Measurements from ENCODE around the gene ATP9B. TPM values are rescaled to one million over a fixed set of nuclear protein-coding genes. Genes with fewer than 3 reads are reported as not detected.

The ATP9B gene
- total RNA-seq, 1 experiment from 2014 or later, result 8.6 TPM

GRCh38 chr18:79208906-79209305 lies 139.7 kb downstream of the ATP9B start:
- H3K4me3 ChIP-seq, result no peak overlapping the region
- POLR2A ChIA-PET (ENCODE audit: unreplicated experiment), result no interaction called here
- intact Hi-C loops (cut with micrococcal nuclease; ENCODE audit: unreplicated experiment), result no loop called here
- H3K9me3 ChIP-seq (ENCODE audit: insufficient read depth, low read depth), result no peaks in the 10 kb centered on the region
- no peak overlapping the region for H3K27ac ChIP-seq
- no TSS peak for BruUV-seq (replicated peaks)
- no peaks in the 10 kb centered on the region for H3K9me2 ChIP-seq (ENCODE audit: insufficient read depth)
- DNase-seq, result no peak
- no peaks in the 10 kb centered on the region for H3K79me2 ChIP-seq (ENCODE audit: low read depth)
- no peak overlapping the region for H2AFZ ChIP-seq
- no peak overlapping the region for H3K4me2 ChIP-seq
- no peaks in the 10 kb centered on the region for H3K27me3 ChIP-seq (ENCODE audit: insufficient read depth, low read depth)
- no peaks in the 10 kb centered on the region for H4K20me1 ChIP-seq (ENCODE audit: insufficient read depth)
- peaks cover 7% of the 10 kb centered on the region; the same call in 1 of the 2 replicates for H3K4me1 ChIP-seq (replicated peaks; ENCODE audit: insufficient read depth)
- H3F3A ChIP-seq (ENCODE audit: insufficient read depth, low read depth), result peaks cover under 1% of the 10 kb centered on the region; the same call in 1 of the 2 replicates
- CTCF ChIA-PET, result no interaction called here
- H3K36me3 ChIP-seq (ENCODE audit: low read depth), result no peaks in the 10 kb centered on the region
- no peak for TF ChIP-seq EZH2 (IDR thresholded peaks at IDR 0.05; ENCODE audit: low read depth)
- TF ChIP-seq, protein P1, sequence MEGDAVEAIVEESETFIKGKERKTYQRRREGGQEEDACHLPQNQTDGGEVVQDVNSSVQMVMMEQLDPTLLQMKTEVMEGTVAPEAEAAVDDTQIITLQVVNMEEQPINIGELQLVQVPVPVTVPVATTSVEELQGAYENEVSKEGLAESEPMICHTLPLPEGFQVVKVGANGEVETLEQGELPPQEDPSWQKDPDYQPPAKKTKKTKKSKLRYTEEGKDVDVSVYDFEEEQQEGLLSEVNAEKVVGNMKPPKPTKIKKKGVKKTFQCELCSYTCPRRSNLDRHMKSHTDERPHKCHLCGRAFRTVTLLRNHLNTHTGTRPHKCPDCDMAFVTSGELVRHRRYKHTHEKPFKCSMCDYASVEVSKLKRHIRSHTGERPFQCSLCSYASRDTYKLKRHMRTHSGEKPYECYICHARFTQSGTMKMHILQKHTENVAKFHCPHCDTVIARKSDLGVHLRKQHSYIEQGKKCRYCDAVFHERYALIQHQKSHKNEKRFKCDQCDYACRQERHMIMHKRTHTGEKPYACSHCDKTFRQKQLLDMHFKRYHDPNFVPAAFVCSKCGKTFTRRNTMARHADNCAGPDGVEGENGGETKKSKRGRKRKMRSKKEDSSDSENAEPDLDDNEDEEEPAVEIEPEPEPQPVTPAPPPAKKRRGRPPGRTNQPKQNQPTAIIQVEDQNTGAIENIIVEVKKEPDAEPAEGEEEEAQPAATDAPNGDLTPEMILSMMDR (conservative IDR thresholded peaks at IDR 0.05), result no peak

DNA sequence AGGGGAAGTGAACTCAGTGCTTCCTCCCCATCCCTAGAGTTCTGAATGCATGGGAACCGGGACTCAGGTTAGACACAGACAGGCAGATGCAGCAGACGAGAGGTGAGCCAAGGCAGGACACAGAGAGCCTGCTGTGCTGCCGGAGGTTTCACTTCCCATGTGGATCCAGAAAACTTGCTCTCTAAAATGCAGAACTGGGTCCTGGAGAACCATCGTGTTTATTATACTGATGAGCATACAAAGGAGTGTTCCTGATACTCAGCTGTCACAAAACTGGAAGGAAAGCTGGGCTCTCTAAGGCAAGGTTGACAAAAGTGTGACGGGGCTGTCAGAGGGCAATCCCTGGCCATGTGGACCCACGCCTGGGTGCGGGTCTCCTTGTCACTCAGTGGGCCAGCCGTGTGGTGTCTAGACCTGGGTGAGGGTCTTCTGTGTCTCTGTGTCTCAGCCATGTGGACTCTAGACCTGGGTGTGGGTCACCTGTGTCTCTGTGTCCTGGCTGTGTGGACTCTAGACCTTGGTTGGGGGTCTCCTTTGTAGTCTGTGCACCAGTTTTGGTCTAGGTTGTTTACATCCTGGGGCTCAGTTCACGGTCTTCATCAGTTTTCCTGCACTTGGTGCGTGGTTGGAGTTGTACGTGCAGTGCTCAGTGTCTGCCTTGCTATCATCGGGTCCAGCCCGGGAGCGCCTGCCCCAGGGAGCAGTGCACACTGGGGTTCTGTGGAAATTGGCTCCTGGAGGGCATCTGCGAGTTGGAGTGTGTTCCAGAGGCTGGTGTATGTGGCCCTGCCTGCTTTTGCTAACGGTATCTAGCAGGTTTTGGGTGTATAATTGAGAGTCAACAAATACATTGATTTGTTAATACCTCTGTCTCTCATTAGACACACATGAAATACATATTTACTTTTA lies 141.1 kb downstream of the ATP9B start:
- H3K4me1 ChIP-seq (replicated peaks; ENCODE audit: insufficient read depth), result peaks cover 7% of the 10 kb centered on the region; the same call in 1 of the 2 replicates
- H3K36me3 ChIP-seq (ENCODE audit: low read depth), result no peaks in the 10 kb centered on the region
- no peak overlapping the region for H3K27ac ChIP-seq
- no peaks in the 10 kb centered on the region for H3K9me2 ChIP-seq (ENCODE audit: insufficient read depth)
- no peak overlapping the region for H2AFZ ChIP-seq
- ChIA-PET CTCF (no interaction called here), POLR2A (ENCODE audit: unreplicated experiment) (no interaction called here)
- H3K79me2 ChIP-seq (ENCODE audit: low read depth), result no peaks in the 10 kb centered on the region
- no TSS peak for BruUV-seq (replicated peaks)
- no peaks in the 10 kb centered on the region for H3F3A ChIP-seq (ENCODE audit: insufficient read depth, low read depth)
- no peak for DNase-seq
- H3K9me3 ChIP-seq (ENCODE audit: insufficient read depth, low read depth), result no peaks in the 10 kb centered on the region
- H3K27me3 ChIP-seq (ENCODE audit: insufficient read depth, low read depth), result no peaks in the 10 kb centered on the region
- H4K20me1 ChIP-seq (ENCODE audit: insufficient read depth), result no peaks in the 10 kb centered on the region
- intact Hi-C loops (cut with micrococcal nuclease; ENCODE audit: unreplicated experiment), result no loop called here
- H3K4me2 ChIP-seq, result no peak overlapping the region
- TF ChIP-seq, protein P1 (conservative IDR thresholded peaks at IDR 0.05), result no peak
- no peak for TF ChIP-seq EZH2 (IDR thresholded peaks at IDR 0.05; ENCODE audit: low read depth)
- no peak overlapping the region for H3K4me3 ChIP-seq

- Histone ChIP-seq H3K79me2 (ENCODE audit: low read depth) (no peaks in the 10 kb centered on the region), H4K20me1 (ENCODE audit: insufficient read depth) (no peaks in the 10 kb centered on the region), H3K27ac (no peak overlapping the region), H2AFZ (no peak overlapping the region), H3K9me2 (ENCODE audit: insufficient read depth) (no peaks in the 10 kb centered on the region), H3K4me1 (replicated peaks; ENCODE audit: insufficient read depth) (peaks cover 7% of the 10 kb centered on the region; the same call in 1 of the 2 replicates), H3K9me3 (ENCODE audit: insufficient read depth, low read depth) (no peaks in the 10 kb centered on the region), H3K36me3 (ENCODE audit: low read depth) (no peaks in the 10 kb centered on the region), H3K4me3 (no peak overlapping the region), H3K4me2 (no peak overlapping the region), H3F3A (ENCODE audit: insufficient read depth, low read depth) (no peaks in the 10 kb centered on the region), H3K27me3 (ENCODE audit: insufficient read depth, low read depth) (no peaks in the 10 kb centered on the region)
- intact Hi-C loops (cut with micrococcal nuclease; ENCODE audit: unreplicated experiment), result no loop called here
- BruUV-seq (replicated peaks), result no TSS peak
- no peak for DNase-seq
- TF ChIP-seq, protein P1 (conservative IDR thresholded peaks at IDR 0.05), result no peak
- TF ChIP-seq EZH2 (IDR thresholded peaks at IDR 0.05; ENCODE audit: low read depth), result no peak
- POLR2A ChIA-PET (ENCODE audit: unreplicated experiment), result no interaction called here
- CTCF ChIA-PET, result no interaction called here
Observed at GRCh38 chr18:79211844-79212243, 142.7 kb downstream of the ATP9B start.

All from PC-9 (cell line).